ENCODE data around the gene CASK.

The CASK gene

DNA sequence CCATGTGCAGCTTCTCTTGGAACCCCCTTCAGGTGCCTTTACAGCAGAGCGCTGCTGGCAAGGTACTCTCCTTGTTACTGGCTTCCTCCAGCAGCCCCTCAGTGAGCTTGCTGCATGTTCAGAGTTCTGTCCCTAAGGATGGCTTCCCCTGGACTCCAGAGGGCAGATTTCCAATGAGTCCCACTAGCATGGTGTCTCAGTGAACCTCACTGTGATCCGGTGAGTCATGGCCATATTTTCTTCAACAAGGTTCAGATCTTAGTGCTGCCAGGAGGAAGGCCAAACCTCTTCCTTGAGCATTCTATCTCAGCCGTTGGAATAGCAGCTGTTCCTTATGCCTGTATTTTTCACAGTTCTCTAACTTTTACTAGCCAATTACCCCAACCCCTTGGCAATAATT lies 98.8 kb downstream of the CASK start:
- DNase-seq = no peak

DNA sequence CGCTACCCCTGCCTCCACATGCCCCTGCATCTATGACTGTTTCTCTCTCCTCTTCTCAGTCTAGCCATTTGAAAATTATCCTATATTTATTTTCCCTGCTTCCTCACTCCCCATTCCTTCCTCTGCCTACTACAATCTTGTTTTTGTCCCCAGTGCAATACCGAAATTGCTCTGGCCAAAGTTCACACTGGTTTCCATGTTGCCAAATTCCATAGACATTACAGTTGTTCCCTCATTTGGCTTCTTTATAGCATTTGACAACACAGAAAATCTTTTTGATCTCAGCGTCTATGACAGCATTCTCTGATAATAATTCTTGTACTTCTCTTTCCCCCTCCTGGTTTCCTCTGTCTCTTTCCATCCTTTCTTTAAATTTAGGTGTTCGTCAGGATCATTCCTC lies 100.0 kb downstream of the CASK start:
- DNase-seq = no peak

DNA sequence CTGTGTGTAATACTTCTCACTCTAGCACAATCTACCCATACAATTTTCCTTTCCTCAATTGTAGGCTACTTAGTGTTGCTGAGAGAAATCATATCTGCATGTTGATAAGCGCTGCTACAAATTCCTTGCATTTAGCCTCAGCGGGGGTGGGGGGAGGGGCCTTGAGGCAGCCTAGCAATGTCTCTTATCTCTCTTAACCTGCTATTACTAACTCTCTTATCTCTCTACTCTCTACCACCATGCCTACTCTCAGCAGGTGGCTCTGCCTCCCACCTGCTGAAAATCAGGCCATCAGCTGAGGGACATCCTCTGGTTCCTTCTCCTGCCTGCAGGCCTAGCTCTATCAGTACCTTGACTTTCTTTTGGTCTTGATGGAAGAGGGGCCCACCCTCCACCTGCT lies 100.5 kb downstream of the CASK start:
- DNase-seq = no peak

DNA sequence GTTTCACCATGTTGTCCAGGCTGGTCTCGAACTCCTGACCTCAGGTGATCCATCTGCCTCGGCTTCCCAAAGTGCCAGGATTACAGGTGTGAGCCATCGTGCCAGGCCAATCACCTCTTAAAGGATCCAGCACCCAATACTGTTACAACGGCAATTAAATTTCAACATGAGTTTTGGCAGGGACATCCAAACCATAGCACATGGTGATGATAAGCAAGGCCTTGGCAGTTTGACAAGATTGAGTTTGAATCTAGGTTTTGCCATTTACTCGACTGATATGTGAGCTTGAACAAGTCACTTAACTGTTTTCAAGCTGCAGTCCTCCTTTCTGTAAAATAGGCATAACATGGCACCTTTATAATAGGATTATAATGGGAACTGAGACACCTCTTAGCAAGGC lies 115.3 kb downstream of the CASK start:
- DNase-seq = no peak

DNA sequence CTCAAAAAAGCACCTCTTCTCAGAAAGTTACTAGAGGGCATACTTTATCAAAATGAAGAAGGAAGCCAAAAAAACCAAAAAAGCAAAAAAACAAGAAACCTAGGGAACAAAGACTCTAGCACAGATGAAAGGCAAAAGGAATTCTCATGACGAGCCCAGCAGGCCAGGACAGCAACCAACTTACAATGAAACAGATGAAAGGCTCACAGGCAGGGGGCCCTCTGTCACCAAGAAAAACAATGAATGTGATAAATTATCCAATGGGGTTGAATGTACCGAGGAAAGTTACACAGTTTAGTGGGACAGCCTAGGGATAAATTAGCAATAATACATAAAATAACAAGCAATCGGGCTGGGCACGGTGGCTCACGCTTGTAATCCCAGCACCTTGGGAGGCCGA lies 120.4 kb downstream of the CASK start:
- no peak for DNase-seq

DNA sequence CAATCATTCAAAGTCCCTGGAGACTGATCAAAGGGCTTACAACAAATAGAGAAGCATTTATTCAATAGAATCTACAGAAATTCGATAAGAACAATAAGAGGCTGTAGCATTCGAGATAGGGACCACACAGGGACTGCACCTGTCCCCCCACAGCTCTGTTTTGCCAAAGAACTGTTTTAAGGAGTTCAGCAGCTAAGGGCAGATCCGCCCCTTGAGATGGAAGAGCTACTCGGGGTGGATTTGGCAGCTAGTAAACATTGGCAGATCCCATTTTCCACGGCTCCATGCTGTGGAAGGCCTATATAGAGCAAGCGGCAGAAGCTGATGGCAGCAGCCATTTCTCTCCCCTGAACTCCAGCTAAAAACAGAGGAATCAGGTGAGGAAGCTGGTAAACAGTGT lies 123.7 kb downstream of the CASK start:
- DNase-seq = no peak

DNA sequence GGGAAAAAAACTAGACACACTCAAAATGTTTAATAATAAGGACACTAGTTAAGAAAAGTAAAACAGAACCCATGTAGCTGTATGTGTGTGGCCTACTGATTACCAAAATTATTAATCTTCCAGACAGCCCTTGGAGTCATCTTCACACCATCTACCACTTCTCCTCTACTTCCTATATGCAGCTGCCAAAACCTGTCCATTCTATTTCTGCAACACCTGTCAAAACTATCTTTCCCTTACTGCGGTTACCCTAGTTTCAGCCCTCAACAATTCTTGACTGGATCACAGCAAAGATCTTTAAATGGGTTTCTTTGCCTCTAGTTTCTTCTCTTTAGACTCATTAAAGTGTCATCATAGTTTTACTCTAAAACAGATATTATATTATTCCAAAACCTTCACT lies 126.8 kb downstream of the CASK start:
- no peak for DNase-seq

DNA sequence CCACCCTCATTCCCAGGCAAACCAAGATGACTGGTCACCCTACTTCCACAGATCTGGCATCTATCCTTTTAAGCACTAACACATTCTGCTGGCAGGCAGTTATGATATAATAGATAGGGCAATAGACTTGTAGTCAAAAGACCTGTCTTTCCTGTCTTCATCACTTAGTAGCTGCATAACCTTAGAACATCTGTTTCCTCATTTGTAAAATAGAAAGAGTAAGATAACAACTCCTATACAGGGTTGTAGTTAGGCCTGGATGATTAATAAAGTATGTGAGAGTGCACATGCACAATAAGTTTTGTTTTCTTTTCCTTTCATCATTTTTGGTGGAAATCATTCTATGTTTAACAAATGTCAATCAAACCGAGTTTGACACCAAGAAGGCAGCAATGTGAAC lies 127.3 kb downstream of the CASK start:
- DNase-seq = no peak

DNA sequence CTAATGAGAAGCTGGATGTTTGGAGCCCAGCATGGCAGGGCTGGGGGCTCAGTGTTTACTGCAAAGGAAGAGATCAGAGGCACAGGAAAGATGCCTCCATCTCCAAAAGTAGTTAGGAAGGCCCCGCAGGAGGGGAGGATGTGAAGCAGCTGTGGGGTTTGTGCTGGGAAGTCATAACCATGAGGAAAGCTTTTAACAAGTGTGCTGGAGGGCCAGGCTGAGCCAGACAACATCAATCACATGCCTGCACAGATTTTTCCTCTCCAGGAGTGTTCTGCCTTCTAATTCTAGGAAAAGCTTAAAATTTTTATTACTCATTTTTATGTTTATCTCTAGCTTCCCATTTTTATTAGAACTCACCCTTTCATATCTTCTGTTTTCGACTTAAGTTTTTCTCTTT lies 134.0 kb downstream of the CASK start:
- DNase-seq = no peak

DNA sequence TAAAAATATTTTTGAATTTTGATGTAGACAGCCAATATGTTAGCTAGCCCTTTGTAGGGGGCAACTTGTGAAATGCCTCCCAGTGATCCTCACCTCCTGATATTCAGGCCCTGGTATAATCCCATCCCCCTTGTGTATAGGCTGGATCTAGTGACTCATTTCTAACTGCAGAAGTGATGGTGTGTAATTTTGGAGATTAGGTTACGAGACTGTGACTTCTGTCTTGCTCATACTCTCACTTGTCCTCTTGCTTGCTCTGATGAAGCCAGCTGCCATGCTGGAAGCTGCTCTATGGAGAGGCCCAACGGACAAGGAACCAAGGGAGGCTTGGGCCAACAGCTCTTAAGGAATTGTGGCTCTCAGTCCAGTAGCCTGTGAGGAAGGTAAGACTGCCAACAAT lies 137.7 kb downstream of the CASK start:
- DNase-seq = no peak

DNA sequence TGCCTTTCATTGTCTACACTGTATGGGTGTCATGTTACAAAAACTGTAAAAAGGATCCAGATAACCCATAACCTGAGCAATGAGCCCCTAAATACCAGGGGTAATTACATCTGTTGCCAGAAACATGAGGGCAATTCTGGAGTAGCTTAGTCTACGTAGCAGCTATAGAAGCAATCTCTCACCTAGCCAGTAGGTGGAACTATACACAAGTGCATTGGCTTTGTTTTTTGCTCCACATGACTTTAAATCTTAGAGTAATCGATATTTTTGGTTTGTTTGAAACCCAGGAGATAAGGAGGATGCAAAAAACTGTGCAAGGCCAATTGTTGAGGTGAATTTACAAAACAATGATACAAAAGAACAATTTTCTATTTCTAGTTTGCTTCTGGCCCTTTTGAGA lies 141.9 kb downstream of the CASK start:
- DNase-seq = no peak

DNA sequence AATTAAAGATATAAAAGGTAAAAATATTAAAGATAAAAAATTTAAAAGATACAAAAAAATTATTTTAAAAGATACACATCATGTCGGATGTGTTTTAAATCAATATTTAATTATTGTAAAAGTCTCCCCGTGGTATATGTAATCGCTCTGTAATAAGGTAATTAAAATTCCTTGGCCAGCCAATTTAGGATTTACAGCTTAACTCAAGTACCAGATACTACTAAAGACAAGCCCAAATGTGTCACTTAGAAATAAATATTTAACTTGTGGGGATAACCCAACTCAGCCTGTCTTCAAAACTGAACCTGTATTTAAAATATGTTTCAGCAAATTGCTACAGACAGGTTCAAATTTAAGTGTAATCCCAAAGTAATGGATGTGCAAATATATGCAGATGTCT lies 143.4 kb downstream of the CASK start:
- no peak for DNase-seq

DNA sequence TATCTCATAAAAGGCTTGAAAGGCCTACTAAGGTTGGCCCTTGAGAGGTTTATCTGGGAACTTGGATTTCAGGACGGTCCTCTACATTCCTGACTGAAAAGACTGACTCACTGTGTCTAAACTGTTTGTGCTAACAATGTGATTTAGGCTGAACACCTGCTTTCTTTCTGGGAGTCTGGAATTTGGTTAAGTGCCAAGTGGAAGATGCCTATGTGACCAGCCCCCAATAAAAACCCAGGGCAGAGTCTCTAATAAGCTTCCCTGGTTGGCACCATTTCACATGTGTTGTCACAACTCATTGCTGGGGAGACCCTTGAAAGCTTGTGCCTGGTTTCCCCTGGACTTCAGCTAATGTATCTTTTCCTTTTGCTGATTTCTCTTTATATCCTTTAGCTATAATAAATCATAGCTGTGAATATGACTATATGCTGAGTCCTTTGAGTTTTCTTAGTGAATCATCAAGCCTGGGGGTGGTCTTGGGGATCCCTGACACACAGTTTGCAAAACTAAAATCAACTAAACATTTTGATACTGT lies 144.3 kb downstream of the CASK start:
- peak; percentile 1 for DNase-seq

DNA sequence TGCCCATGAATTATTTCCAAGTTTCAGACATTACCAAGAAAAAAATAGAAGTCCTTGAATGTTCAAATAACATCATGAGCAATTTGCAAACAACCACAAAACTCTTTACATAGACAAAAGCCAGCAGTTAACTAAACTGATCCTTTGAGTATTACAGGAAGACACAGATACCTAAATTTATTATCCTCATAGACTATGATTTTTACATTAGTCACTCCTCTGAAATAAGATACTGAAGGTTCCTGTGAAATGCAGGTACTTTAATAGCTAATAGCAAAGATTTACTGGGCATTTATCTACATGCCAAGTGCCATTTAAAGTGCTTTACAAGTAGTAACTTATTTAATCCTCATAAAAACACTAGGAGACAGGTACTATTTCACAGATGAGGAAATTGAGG lies 161.7 kb downstream of the CASK start:
- no peak for DNase-seq

DNA sequence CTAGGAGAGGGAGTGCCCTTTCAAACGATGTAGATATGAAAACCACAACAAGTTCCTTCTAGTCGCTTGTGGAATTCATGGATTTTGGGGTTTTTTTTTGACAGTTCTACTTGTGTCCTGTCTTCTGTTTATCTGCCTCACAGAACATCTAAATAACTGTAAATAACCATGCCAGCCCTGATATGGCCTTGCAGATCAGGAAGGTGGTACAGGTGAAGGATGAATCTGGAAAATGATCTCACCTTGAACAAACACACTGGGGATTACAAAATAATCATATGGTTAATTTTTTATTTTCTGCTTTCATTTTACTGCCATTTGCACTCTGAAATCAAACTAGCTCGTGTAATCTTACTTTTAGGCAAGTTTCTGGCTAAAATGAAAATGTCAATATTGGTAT lies 162.2 kb downstream of the CASK start:
- no peak for DNase-seq

DNA sequence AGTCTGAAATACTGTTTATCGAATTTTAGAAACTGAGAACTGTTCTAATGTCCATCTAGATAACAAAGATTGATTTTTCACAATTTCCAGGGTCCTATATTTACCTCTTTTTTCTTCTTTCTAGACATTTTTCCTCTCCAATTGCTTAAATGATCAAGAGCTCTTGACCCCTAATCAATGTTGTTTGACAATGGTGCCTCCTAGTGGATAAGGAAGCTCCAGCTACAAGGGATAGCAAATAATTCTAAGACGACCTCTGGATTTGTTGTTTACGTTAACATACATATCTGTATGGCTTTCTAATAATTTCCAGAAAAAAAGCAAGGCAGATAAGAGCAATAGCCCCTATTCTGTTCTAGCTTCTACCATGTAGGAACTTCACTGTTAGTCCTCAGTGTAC lies 163.5 kb downstream of the CASK start:
- no peak for DNase-seq

DNA sequence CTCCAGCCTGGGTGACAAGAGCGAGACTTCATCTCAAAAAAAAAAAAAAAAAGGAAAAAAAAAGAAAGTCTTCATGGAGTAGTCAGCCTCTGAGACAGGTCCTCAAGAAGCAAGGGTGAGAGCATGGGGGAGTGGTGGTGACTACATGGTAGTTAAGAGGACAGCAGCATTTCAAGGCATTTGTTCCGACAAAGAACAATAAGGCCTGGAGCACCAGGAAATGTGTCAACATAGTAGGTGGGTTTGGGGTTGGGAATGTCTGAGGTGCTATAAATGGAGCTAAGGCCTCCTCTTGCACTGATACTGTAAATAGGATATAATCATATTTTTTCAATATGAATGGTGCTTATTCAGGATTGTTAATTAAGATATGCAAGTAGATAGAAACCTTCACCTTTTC lies 165.0 kb downstream of the CASK start:
- DNase-seq = no peak

DNA sequence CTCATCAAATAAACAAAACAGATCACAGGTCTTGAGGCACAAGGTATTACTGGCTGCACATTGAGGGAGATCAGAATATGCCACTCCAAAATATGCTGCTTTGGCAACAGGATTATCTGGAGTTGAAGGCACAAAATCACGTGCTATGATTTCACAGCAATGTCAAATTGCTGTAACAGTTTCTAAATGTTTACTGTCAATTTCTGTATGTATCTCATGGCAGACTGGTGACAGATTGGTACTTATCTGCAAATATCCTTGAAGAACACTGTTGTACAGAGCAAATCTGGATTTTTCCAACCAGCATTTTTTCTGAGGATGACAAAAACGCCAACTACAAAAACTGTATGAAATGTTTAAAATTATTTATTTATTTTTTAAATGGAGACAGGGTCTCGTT lies 172.6 kb downstream of the CASK start:
- no peak for DNase-seq

DNA sequence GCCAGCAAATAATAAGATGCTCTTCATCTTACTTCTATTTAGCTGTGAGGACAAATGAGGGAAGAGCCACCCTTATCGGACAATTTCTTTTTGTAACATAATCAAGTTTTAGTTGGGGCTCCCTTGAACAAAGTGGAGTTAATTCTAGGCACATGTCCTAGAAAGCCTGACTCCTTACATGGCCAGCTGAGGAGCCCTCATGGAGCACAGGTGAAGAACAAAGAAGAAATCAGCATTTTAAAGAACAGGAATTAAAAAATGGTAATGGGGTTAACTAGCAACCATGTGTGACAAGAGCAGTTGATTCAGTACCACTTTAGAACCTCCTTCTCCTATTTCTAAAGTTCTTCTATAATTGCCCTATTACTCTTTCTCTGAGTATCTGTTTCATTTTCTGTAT lies 183.5 kb downstream of the CASK start:
- no peak for DNase-seq

DNA sequence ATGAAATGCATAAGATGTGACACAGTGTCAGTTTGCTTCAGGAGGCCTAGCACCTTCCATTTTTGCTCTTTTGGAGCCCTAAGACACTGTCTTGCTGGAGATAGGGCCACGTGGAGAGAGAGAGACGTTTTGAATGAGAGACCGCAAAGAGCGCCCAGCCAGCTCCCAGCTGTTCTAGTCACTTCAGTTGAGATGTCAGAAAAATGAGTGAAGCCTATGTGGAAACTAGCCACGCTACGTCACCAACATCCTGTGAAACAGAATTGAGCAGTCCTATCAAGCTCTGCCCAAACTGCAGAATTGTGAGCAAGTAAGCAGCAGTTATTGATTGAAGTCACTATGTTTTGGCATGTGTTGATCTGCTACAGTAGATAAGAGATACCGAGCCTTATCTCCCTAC lies 186.3 kb downstream of the CASK start:
- DNase-seq = no peak

DNA sequence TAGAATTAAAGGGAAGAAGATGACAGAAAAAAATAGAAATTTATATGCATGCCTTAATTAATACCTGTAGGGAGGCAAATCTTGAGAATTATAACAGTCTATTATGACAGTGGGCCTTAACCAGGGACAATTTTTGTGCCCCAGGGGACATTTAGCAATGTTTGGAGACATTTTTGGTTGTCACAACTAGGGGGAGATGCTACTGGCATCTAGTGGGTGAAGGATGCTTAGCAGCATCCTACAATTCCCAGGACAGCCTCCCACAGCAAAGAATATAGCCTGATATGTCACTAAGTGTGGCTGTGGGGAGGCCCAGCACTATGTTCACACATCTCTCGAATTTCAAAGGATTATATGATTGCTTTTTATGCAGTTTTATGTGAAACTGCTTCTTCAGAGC lies 188.8 kb downstream of the CASK start:
- no peak for DNase-seq

DNA sequence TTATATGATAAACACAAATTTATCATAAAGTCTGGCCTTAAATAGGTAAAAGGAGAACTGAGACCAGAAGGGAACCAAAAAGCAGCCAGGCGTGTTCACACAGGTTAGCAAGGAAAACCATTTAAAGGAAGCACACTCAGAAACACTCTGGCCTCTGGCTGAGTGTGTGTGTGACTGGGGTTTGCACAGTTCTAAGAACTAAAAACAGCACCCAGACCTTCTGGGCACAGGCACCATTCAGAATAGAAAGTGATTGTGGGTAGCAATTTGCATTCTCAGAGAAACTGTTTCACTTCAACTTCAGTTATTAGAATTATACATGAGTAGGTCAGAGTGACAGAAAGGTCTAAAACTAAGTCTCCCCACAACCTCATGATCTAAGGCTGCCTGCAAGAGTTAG lies 189.4 kb downstream of the CASK start:
- DNase-seq = no peak

DNA sequence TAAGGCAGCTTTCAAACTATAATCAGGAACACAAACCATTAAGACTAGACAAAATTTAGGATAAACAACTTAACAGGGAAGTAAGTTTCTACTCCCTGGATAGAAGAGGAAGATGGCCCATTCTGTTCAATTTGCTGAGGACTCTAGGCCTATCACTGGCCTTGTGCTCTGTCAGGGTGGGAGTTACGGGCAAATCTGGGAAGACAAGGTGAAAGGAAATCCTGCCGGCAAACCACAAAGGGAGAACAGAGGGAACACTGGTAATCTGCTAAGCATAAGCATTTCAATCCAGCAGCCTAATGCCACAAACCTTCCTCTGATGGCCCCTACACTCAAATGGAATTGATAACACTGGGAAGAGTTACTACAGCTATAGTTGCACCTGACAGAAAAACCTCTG lies 191.1 kb downstream of the CASK start:
- no peak for DNase-seq

DNA sequence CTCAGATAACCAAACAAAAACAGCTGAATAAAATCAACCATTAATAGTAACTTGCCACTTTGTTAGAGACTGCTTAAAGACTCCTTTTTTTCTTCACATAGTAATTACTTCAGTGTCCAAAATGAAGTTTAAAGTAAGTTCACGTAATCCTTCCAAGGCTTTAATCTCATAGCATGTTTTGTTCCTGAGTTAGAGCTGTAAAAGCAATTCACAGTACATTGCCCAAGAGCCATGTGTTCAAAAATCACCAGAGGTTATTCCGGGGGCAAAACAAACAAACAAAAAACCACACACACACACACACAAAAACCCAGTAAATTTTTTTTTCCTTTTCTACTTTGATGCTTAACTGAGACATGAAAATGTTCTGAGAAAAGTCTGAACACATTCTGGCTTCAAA lies 193.3 kb downstream of the CASK start:
- DNase-seq = no peak

DNA sequence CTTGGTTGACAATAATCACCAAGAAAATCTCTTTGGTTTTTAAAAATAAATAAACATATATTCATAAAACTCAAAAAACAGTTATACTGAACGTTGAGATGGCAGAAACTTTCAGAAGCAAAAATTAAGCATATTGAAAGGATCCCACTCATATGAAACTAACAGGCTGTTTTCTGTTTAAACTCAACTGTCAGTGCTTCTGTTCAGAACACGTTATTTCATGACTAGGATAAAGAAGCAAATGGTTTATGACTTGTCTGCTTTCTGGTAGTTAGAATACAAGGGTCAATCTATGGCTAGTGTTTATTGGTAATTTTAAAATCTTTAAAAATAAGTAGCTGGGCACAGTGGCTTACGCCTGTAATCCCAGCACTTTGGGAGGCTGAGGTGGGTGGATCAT lies 195.2 kb downstream of the CASK start:
- no peak for DNase-seq

DNA sequence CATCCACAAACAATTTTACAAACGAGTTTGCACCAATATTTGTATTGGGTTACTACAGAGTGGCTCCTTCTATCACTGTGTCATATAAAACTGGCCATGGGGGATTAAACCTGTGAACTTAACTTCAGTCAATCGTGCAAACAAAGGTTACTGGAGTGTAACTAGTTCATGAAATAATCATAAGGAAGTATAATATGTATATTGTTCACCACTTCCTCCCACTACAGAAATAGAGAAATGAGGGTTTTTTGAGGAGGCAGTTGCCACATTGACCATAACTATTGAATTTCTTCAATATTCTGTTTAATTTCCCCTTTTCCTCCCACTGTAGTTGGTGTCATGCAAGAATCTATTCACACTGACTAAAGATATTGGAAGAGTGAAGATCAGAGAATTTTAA lies 199.5 kb downstream of the CASK start, which contains the start of gene GPR82:
Gene GPR82, plus strand, starts transcription at position 356 of the 400 bp plus-strand sequence. CDS start 2,846 bp downstream, outside the sequence.
- DNase-seq = no peak
